Measurements from ENCODE around the gene ACTR3C. TPM values are rescaled to one million over a fixed set of nuclear protein-coding genes. Genes with fewer than 3 reads are reported as not detected.
"Not testable (repeated sequence)": the region's sequence is repeated elsewhere in the genome, so short reads cannot be mapped to it uniquely, and the experiment has no call there.

The ACTR3C gene
- total RNA-seq, 3 donors from 2014 or later = 29.9 to 53.0 (median 30.2) TPM

DNA sequence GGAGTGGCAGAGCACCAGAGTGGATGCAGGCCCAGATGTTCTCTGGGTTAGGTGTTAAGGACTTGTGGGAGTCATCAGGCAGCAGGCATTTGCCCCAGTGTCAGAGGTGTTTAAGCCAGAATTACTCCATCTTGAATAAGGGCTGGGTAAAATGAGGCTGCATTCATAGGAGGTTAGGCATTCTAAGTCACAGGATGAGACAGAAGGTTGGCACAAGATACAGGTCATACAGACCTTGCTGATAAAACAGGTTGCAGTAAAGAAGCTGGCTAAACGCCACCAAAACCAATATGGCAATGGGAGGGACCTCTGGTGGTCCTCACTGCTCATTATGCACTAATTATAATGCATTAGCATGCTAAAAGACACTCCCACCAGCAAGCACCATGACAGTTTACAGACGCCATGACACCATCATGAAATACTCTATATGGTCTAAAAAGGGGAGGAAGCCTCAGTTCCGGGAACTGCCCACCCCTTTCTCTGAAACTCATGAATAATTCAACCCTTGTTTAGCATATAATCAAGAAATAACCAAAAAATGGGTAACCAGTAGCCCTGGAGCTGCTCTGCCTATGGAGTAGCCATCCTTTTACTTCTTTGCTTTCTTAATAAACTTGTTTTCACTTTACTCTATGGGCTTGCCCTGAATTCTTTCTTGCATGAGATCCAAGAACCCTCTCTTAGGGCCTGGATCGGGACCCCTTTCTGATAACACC, 1.1 kb downstream of the ACTR3C start:
- intact Hi-C loops (cut with DNase I, micrococcal nuclease) = no loop called here
- DNase-seq (peak in 1 of 3 donors; percentile 34), ATAC-seq (no peak)
- Histone ChIP-seq H3K9me3 (no peaks in the 10 kb centered on the region), H3K4me3 (peak overlapping the region; percentile 77), H3K4me1 (ENCODE audit: low read depth) (peaks cover 20% of the 10 kb centered on the region), H3K36me3 (ENCODE audit: low read depth) (no peaks in the 10 kb centered on the region)
- TF ChIP-seq, protein P1, sequence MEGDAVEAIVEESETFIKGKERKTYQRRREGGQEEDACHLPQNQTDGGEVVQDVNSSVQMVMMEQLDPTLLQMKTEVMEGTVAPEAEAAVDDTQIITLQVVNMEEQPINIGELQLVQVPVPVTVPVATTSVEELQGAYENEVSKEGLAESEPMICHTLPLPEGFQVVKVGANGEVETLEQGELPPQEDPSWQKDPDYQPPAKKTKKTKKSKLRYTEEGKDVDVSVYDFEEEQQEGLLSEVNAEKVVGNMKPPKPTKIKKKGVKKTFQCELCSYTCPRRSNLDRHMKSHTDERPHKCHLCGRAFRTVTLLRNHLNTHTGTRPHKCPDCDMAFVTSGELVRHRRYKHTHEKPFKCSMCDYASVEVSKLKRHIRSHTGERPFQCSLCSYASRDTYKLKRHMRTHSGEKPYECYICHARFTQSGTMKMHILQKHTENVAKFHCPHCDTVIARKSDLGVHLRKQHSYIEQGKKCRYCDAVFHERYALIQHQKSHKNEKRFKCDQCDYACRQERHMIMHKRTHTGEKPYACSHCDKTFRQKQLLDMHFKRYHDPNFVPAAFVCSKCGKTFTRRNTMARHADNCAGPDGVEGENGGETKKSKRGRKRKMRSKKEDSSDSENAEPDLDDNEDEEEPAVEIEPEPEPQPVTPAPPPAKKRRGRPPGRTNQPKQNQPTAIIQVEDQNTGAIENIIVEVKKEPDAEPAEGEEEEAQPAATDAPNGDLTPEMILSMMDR (IDR thresholded peaks at IDR 0.05) = no peak

DNA sequence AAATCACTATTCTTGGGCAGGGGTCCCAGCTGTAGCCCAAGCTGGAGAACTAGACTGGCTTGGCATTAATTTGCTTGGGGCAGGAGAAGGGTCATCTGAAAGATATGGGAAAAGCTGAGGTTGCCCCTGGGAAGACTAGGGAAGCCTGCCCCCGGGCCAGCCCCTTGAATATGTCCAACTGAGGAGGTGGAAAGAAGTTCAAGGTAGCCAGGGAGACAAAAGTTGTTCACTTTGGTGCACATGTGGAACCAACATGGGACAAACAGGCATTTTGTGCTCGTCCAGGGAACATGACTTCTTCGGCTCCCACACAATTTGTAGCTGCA, 1.6 kb downstream of the ACTR3C start:
- TF ChIP-seq, protein P1 (IDR thresholded peaks at IDR 0.05) = no peak
- Histone ChIP-seq H3K4me3 (no peak overlapping the region), H3K4me1 (ENCODE audit: low read depth) (peaks cover 20% of the 10 kb centered on the region), H3K36me3 (ENCODE audit: low read depth) (no peaks in the 10 kb centered on the region), H3K9me3 (no peaks in the 10 kb centered on the region)
- ATAC-seq (no peak), DNase-seq (no peak)
- intact Hi-C loops (cut with DNase I, micrococcal nuclease) = no loop called here

DNA sequence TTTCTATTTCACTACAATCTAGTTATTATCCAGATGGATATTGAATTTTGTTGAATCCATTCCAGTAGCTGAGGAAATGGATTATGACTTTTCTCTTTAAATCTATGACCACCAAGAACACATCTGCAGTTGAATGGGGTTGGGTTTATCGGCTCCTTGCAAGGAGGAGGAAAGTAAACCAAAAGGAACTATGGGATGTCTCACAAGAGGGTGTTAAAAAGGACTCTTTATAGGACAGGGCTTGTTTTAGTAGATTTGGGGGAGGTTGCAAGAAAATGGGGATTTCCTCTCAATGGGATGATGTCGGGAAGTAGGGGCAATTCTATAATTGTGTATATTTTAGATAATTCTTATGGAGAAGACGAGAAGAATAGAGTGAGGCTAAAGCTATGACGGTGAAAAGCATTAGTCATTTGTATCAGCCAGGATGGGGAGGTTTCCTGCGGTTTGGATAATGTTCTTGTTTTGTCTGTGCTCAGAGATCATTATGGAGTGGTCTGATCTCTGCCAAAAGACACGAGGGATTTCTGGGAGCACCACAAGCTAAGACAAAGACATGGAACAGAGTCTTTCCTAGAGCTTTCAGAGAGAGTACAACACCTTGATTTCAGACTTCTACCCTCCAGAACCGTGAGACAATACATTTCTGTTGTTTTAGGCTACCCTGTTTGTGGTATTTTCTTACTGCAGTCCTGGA, 5.4 kb downstream of the ACTR3C start:
- intact Hi-C loops (cut with DNase I, micrococcal nuclease) = no loop called here
- Histone ChIP-seq H3K4me3 (no peak overlapping the region), H3K36me3 (ENCODE audit: low read depth) (no peaks in the 10 kb centered on the region), H3K9me3 (no peaks in the 10 kb centered on the region), H3K4me1 (ENCODE audit: low read depth) (peaks cover 12% of the 10 kb centered on the region)
- no peak for ATAC-seq
- DNase-seq = no peak
- TF ChIP-seq, protein P1 (IDR thresholded peaks at IDR 0.05) = no peak

DNA sequence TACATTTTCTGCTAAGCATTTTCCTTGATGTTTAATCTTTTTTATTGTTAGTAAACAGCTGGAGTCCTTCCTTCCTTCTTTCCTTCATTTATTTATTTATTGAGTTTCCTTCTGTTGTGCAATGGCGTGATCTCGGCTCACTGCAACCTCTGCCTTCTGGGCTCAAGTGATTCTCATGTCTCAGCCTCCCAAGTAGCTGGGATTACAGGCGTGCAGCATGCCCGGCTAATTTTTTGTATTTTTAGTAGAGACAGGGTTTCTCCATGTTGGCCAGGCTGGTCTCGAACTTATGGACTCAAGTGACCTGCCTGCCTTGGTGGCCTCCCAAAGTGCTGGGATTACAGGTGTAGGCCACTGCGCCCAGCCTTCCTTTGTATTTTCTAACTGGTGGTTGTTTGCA, 6.4 kb downstream of the ACTR3C start:
- H3K36me3 ChIP-seq (ENCODE audit: low read depth); DNase-seq; intact Hi-C loops (cut with DNase I, micrococcal nuclease); H3K9me3 ChIP-seq; H3K4me3 ChIP-seq; ATAC-seq; H3K4me1 ChIP-seq (ENCODE audit: low read depth): not testable (repeated sequence)

DNA sequence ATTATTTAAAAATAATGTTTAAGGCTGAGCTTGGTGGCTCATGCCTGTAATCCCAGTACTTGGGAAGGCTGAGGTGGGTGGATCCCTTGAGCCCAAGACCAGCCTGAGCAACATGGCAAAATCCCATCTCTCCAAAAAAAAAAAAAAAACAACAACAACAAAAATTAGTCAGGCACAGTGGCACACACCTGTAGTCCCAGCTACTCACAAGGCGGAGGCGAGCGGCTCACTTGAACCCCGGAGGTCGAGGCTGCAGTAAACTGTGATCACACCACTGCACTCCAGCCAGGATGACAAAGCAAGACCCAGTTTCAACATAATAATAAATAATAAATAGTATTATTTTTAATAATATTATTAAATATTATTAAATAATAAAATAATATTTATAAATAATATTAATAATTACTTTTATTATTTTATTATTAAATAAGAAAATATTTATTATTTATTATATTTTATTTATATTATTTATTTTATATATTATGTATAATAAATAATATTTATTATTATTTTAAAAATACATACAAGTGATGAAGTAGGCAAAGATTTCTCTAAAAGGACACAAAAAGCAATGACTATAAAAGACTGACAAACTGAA, 8.6 kb downstream of the ACTR3C start:
- no peak for ATAC-seq
- no peak for DNase-seq
- Histone ChIP-seq H3K4me3 (no peak overlapping the region), H3K36me3 (ENCODE audit: low read depth) (no peaks in the 10 kb centered on the region), H3K4me1 (ENCODE audit: low read depth) (no peaks in the 10 kb centered on the region), H3K9me3 (no peaks in the 10 kb centered on the region)
- intact Hi-C loops (cut with DNase I, micrococcal nuclease) = no loop called here
- TF ChIP-seq, protein P1 (IDR thresholded peaks at IDR 0.05) = no peak

DNA sequence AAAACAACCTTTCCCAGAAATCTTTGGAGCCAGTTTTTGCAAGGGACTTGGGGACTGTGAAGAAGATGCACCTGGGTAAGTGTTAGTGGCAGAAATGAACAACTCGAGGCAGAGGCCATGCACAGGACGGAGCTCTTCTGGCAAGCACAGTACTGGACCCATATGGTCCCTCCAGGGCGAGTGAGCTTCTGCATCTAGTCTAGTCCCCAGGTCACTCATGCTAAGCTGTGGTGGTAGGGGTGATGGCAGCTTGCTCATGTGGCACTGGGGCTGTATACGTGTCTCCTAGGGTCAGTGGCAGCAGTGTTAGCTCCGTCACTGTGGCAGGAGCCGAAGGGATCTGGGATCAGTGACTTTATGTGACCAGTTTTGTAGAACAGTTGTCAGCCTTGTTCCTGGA, 9.5 kb downstream of the ACTR3C start:
- intact Hi-C loops (cut with DNase I, micrococcal nuclease) = no loop called here
- no peak for DNase-seq
- no peaks in the 10 kb centered on the region for H3K36me3 ChIP-seq (ENCODE audit: low read depth)
- no peaks in the 10 kb centered on the region for H3K9me3 ChIP-seq
- TF ChIP-seq, protein P1 (IDR thresholded peaks at IDR 0.05) = no peak
- H3K4me3 ChIP-seq = no peak overlapping the region
- no peak for ATAC-seq
- H3K4me1 ChIP-seq (ENCODE audit: low read depth) = no peaks in the 10 kb centered on the region

Data from mucosa of descending colon (tissue), 3 donors.